Left ventricle myocardium inferior (tissue), 1 donor: ENCODE measurements around the gene SMYD2. TPM values are rescaled to one million over a fixed set of nuclear protein-coding genes. Genes with fewer than 3 reads are reported as not detected.

ENCODE experiments used
- DNase-seq: peaks from one replicate; pipeline ENCODE4 v3.0.0-alpha.2; 2020
- H3K27ac ChIP-seq: fragments of 200-600 bp; replicated peaks from 2 replicates; pipeline ENCODE4 v1.8.0; 2021
- H3K27me3 ChIP-seq: fragments of 200-600 bp; 2 replicates; pipeline ENCODE4 v1.8.0; 2021; ENCODE audit warnings: low read depth
- H3K36me3 ChIP-seq: fragments of 200-600 bp; 2 replicates; pipeline ENCODE4 v1.8.0; 2021
- H3K4me1 ChIP-seq: fragments of 200-600 bp; 2 replicates; pipeline ENCODE4 v1.8.0; 2021
- H3K4me3 ChIP-seq: fragments of 200-600 bp; 2 replicates; pipeline ENCODE4 v1.8.0; 2021; ENCODE audit warnings: mild to moderate bottlenecking, moderate library complexity
- H3K9me3 ChIP-seq: fragments of 200-600 bp; replicated peaks from 2 replicates; pipeline ENCODE4 v1.8.0; 2021
- CTCF ChIP-seq: fragments of 200-600 bp; IDR thresholded peaks from 2 replicates; pipeline ENCODE4 v1.8.0; 2021; ENCODE audit warnings: antibody characterized with exemption, mild to moderate bottlenecking, borderline replicate concordance
- intact Hi-C: fragments of 100-400 bp; cut with micrococcal nuclease; formaldehyde crosslinking; loops from one replicate; pipeline ENCODE4 v1.11.0; 2022
- total RNA-seq: library from RNA; stranded (reverse); fragmentation: NEBNext Ultra II Directional; extraction: Animal tissue kit (Norgen Biotek cat#: 25700); gene quantifications from one replicate; pipeline ENCODE4 v1.2.1, GENCODE V29; 2021
- donor health status: DM: no; HTN: yes; CAD: no; lungs with severe emphysema.

SMYD2 gene
- total RNA-seq, 1 donor from 2014 or later: 247 TPM

- H3K4me1 ChIP-seq: peaks cover 77% of the 10 kb centered on the region
- no peak for TF ChIP-seq CTCF
- H3K9me3 ChIP-seq: no peaks in the 10 kb centered on the region
- no peaks in the 10 kb centered on the region for H3K27me3 ChIP-seq
- peak overlapping the region; percentile 84 for H3K4me3 ChIP-seq
- DNase-seq: no peak
- intact Hi-C loops: no loop called here
- peak overlapping the region; percentile 98 for H3K27ac ChIP-seq
- no peaks in the 10 kb centered on the region for H3K36me3 ChIP-seq
Observed at GRCh38 chr1:214281720-214282629, 1.0 kb downstream of the SMYD2 start.

- H3K4me1 ChIP-seq: peaks cover 70% of the 10 kb centered on the region
- H3K27ac ChIP-seq: peak overlapping the region; percentile 98
- intact Hi-C loops: no loop called here
- peak overlapping the region; percentile 84 for H3K4me3 ChIP-seq
- TF ChIP-seq CTCF: no peak
- H3K36me3 ChIP-seq: no peaks in the 10 kb centered on the region
- no peaks in the 10 kb centered on the region for H3K9me3 ChIP-seq
- DNase-seq: no peak
- H3K27me3 ChIP-seq: no peaks in the 10 kb centered on the region
Observed at GRCh38 chr1:214282630-214283242, 1.8 kb downstream of the SMYD2 start.

- DNase-seq: no peak
- no peak for TF ChIP-seq CTCF
- Histone ChIP-seq H3K36me3 (no peaks in the 10 kb centered on the region), H3K27me3 (no peaks in the 10 kb centered on the region), H3K4me3 (peak overlapping the region; percentile 12), H3K9me3 (no peaks in the 10 kb centered on the region), H3K27ac (peak overlapping the region; percentile 98), H3K4me1 (peaks cover 73% of the 10 kb centered on the region)
- intact Hi-C loops: no loop called here
Observed at GRCh38 chr1:214285610-214286440, 4.9 kb downstream of the SMYD2 start.

GRCh38 chr1:214287884-214288283, 6.9 kb downstream of the SMYD2 start:
- H3K27me3 ChIP-seq: no peaks in the 10 kb centered on the region
- no peaks in the 10 kb centered on the region for H3K9me3 ChIP-seq
- no peak for DNase-seq
- peaks cover 74% of the 10 kb centered on the region for H3K4me1 ChIP-seq
- H3K4me3 ChIP-seq: no peak overlapping the region
- H3K36me3 ChIP-seq: no peaks in the 10 kb centered on the region
- intact Hi-C loops: no loop called here
- H3K27ac ChIP-seq: no peak overlapping the region
- no peak for TF ChIP-seq CTCF

GRCh38 chr1:214289574-214290272, 8.8 kb downstream of the SMYD2 start:
- H3K27ac ChIP-seq: peak overlapping the region; percentile 57
- no peak for DNase-seq
- H3K4me1 ChIP-seq: peaks cover 68% of the 10 kb centered on the region
- H3K36me3 ChIP-seq: no peaks in the 10 kb centered on the region
- intact Hi-C loops: no loop called here
- no peaks in the 10 kb centered on the region for H3K9me3 ChIP-seq
- no peaks in the 10 kb centered on the region for H3K27me3 ChIP-seq
- H3K4me3 ChIP-seq: no peak overlapping the region
- no peak for TF ChIP-seq CTCF
